Neural cell (in vitro differentiated cells): Measurements from ENCODE around the gene ATP5PO. TPM values are rescaled to one million over a fixed set of nuclear protein-coding genes. Genes with fewer than 3 reads are reported as not detected.

ENCODE experiments used
- H2AFZ ChIP-seq: fragments of 200-600, 300-800 bp; sonication (generic), shearing (Covaris generic); 2 replicates; pipeline ENCODE4 v1.6.0; 2014; ENCODE audit warnings: low read depth, mild to moderate bottlenecking, antibody characterized with exemption, low read length, moderate library complexity
- H3F3A ChIP-seq: fragments of 200-600 bp; shearing (Covaris generic); 2 replicates; pipeline ENCODE4 v1.6.1; 2016; ENCODE audit warnings: mild to moderate bottlenecking, moderate library complexity, mixed read lengths, antibody characterized with exemption, low read length; ENCODE audit not compliant: insufficient read depth, poor library complexity, severe bottlenecking
- H3K27ac ChIP-seq: fragments of 200-600, 300-800 bp; sonication (generic), shearing (Covaris generic); 2 replicates; pipeline ENCODE4 v1.5.1; 2014; ENCODE audit warnings: mild to moderate bottlenecking, low read length, moderate library complexity
- H3K27me3 ChIP-seq: fragments of 300-800, 200-600 bp; sonication (generic), shearing (Covaris generic); 2 replicates; pipeline ENCODE4 v1.6.0; 2014; ENCODE audit warnings: mild to moderate bottlenecking, low read depth, low read length, moderate library complexity; ENCODE audit not compliant: insufficient read depth
- H3K36me3 ChIP-seq: fragments of 300-800, 200-600 bp; sonication (generic), shearing (Covaris generic); 2 replicates; pipeline ENCODE4 v1.5.1; 2014; ENCODE audit warnings: mild to moderate bottlenecking, antibody characterized with exemption, low read length, moderate library complexity; ENCODE audit not compliant: insufficient read depth
- H3K4me2 ChIP-seq: fragments of 300-800, 200-600 bp; sonication (generic), shearing (Covaris generic); 2 replicates; pipeline ENCODE4 v1.6.0; 2014; ENCODE audit warnings: mild to moderate bottlenecking, low read length
- H3K4me3 ChIP-seq: fragments of 300-800, 200-600 bp; sonication (generic), shearing (Covaris generic); 2 replicates; pipeline ENCODE4 v1.5.1; 2014; ENCODE audit warnings: mild to moderate bottlenecking, low read length, moderate library complexity
- H3K79me2 ChIP-seq: fragments of 200-600 bp; shearing (Covaris generic); replicated peaks from 2 replicates; pipeline ENCODE4 v1.6.0; 2014; ENCODE audit warnings: mild to moderate bottlenecking, low read length, moderate library complexity; ENCODE audit not compliant: insufficient read depth
- H3K9ac ChIP-seq: fragments of 300-800, 200-600 bp; sonication (generic), shearing (Covaris generic); 2 replicates; pipeline ENCODE4 v1.6.1; 2016; ENCODE audit warnings: mild to moderate bottlenecking, low read length, mixed read lengths
- H3K9me2 ChIP-seq: fragments of 200-600 bp; shearing (Covaris generic); 2 replicates; pipeline ENCODE4 v1.6.1; 2016; ENCODE audit warnings: mild to moderate bottlenecking, low read length, mixed read lengths; ENCODE audit not compliant: insufficient read depth
- H3K9me3 ChIP-seq: fragments of 200-600, 300-800 bp; sonication (generic), shearing (Covaris generic); 2 replicates; pipeline ENCODE4 v1.6.1; 2016; ENCODE audit warnings: mild to moderate bottlenecking, mixed run types, low read length, moderate library complexity, mixed read lengths
- H4K20me1 ChIP-seq: fragments of 200-600 bp; shearing (Covaris generic); 2 replicates; pipeline ENCODE4 v1.6.1; 2016; ENCODE audit warnings: mild to moderate bottlenecking, mixed run types; ENCODE audit not compliant: insufficient read depth
- CTCF ChIP-seq: fragments of 450-650 bp; IDR thresholded peaks from 2 replicates; pipeline ENCODE4 v1.5.1; 2014; ENCODE audit warnings: antibody characterized with exemption, mild to moderate bottlenecking, moderate library complexity; ENCODE audit not compliant: poor library complexity, severe bottlenecking
- EP300 ChIP-seq: fragments of 450-650 bp; conservative IDR thresholded peaks from 2 replicates; pipeline ENCODE4 v1.6.1; 2014; ENCODE audit warnings: antibody characterized with exemption, mild to moderate bottlenecking, moderate library complexity; ENCODE audit not compliant: poor library complexity, severe bottlenecking
- EZH2 ChIP-seq: fragments of 200-600, 300-800 bp; shearing (Covaris generic), sonication (generic); IDR thresholded peaks from 2 replicates; pipeline ENCODE4 v1.6.1; 2014; ENCODE audit warnings: antibody characterized with exemption, low read length, borderline replicate concordance, mild to moderate bottlenecking; ENCODE audit not compliant: insufficient read depth, poor library complexity, severe bottlenecking
- MXI1 ChIP-seq: fragments of 450-650 bp; conservative IDR thresholded peaks from 2 replicates; pipeline ENCODE4 v1.6.1; 2014; ENCODE audit warnings: antibody characterized with exemption, mild to moderate bottlenecking; ENCODE audit not compliant: poor library complexity, severe bottlenecking
- POLR2AphosphoS5 ChIP-seq: IDR thresholded peaks from 2 replicates; pipeline ENCODE4 v1.6.1; 2012
- RAD21 ChIP-seq: fragments of 450-650 bp; conservative IDR thresholded peaks from 2 replicates; pipeline ENCODE4 v1.6.1; 2014; ENCODE audit warnings: antibody characterized with exemption, mild to moderate bottlenecking, moderate library complexity
- SMC3 ChIP-seq: fragments of 450-650 bp; conservative IDR thresholded peaks from 2 replicates; pipeline ENCODE4 v1.6.1; 2014; ENCODE audit warnings: antibody characterized with exemption, mild to moderate bottlenecking, moderate library complexity; ENCODE audit not compliant: poor library complexity
- TAF1 ChIP-seq: IDR thresholded peaks from 2 replicates; pipeline ENCODE4 v1.6.1; 2012; ENCODE audit warnings: low read depth
- polyA plus RNA-seq: library from polyadenylated mRNA; depleted of rRNA; stranded (reverse); fragments of >200 nt; gene quantifications from 2 replicates; pipeline ENCODE4 v1.2.3, GENCODE V29; 2014
- TF ChIP-seq, protein P1 (sequence below): IDR thresholded peaks from 2 replicates; pipeline ENCODE4 v1.6.1; 2012; ENCODE audit warnings: borderline replicate concordance

Gene ATP5PO
- polyA plus RNA-seq, 1 donor from 2014 or later, result 439 TPM

DNA sequence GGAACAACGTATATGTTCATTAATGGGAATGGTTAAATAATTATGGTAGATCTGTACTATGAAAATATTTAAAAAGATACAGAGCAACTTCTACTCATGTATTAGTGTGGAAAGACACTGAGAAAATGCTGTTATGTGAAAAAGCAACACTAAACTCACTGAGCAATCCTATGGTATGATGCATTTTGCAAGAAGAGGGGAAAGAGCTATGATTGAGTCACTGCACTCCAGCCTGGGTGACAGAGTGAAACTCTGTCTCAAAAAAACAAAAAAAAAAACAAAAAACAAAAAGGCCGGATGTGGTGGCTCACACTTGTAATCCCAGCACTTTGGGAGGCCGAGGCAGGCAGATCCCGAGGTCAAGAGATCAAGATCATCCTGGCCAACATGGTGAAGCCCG is 44.4 kb downstream of the ATP5PO start:
- H3F3A ChIP-seq, result no peaks in the 10 kb centered on the region

DNA sequence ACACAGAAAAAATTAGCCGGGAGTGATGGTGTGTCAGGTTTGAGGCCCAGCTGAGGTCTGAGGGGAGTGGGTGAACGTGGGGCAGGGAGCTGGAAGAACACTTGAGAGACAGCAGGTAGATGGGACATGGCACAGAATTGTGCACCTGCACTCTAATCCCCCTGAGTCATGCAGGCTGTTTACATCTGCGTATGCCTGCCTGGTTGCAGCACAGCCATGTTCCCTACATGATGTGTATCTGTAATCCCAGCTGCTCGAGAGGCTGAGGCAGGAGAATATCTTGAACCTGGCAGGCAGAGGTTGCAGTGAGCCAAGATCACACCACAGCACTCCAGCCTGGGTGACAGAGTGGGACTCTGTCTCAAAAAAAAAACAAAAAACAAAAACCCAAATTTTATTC is 44.8 kb downstream of the ATP5PO start:
- Histone ChIP-seq H2AFZ (no peak overlapping the region), H3K4me3 (no peak overlapping the region), H4K20me1 (no peaks in the 10 kb centered on the region), H3K27ac (no peak overlapping the region), H3K4me2 (no peak overlapping the region), H3F3A (no peaks in the 10 kb centered on the region), H3K9me2 (no peaks in the 10 kb centered on the region), H3K27me3 (no peaks in the 10 kb centered on the region), H3K79me2 (no peaks in the 10 kb centered on the region), H3K9ac (no peak overlapping the region), H3K36me3 (no peaks in the 10 kb centered on the region), H3K9me3 (no peaks in the 10 kb centered on the region)
- TF ChIP-seq TAF1 (no peak), EP300 (no peak), RAD21 (no peak), SMC3 (no peak), MXI1 (no peak), EZH2 (no peak), CTCF (no peak), POLR2AphosphoS5 (no peak)
- TF ChIP-seq, protein P1, sequence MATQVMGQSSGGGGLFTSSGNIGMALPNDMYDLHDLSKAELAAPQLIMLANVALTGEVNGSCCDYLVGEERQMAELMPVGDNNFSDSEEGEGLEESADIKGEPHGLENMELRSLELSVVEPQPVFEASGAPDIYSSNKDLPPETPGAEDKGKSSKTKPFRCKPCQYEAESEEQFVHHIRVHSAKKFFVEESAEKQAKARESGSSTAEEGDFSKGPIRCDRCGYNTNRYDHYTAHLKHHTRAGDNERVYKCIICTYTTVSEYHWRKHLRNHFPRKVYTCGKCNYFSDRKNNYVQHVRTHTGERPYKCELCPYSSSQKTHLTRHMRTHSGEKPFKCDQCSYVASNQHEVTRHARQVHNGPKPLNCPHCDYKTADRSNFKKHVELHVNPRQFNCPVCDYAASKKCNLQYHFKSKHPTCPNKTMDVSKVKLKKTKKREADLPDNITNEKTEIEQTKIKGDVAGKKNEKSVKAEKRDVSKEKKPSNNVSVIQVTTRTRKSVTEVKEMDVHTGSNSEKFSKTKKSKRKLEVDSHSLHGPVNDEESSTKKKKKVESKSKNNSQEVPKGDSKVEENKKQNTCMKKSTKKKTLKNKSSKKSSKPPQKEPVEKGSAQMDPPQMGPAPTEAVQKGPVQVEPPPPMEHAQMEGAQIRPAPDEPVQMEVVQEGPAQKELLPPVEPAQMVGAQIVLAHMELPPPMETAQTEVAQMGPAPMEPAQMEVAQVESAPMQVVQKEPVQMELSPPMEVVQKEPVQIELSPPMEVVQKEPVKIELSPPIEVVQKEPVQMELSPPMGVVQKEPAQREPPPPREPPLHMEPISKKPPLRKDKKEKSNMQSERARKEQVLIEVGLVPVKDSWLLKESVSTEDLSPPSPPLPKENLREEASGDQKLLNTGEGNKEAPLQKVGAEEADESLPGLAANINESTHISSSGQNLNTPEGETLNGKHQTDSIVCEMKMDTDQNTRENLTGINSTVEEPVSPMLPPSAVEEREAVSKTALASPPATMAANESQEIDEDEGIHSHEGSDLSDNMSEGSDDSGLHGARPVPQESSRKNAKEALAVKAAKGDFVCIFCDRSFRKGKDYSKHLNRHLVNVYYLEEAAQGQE, result no peak

More for the DNA sequence above, 44.4 kb downstream of the ATP5PO start:
- no peak overlapping the region for H3K4me3 ChIP-seq
- H3K9me2 ChIP-seq, result no peaks in the 10 kb centered on the region
- no peak overlapping the region for H3K27ac ChIP-seq
- no peak overlapping the region for H3K9ac ChIP-seq
- TF ChIP-seq EP300 (no peak), CTCF (no peak), MXI1 (no peak), TAF1 (no peak), RAD21 (no peak), EZH2 (no peak), SMC3 (no peak), POLR2AphosphoS5 (no peak)
- TF ChIP-seq, protein P1, result no peak
- H3K27me3 ChIP-seq, result no peaks in the 10 kb centered on the region
- H3K36me3 ChIP-seq, result no peaks in the 10 kb centered on the region
- H3K9me3 ChIP-seq, result no peaks in the 10 kb centered on the region
- H3K79me2 ChIP-seq, result no peaks in the 10 kb centered on the region
- no peak overlapping the region for H3K4me2 ChIP-seq
- H4K20me1 ChIP-seq, result no peaks in the 10 kb centered on the region
- H2AFZ ChIP-seq, result no peak overlapping the region
